Measurements from ENCODE around the gene GNAQ.

- TF ChIP-seq CTCF (optimal IDR thresholded peaks at IDR 0.05 in 1 of 3, IDR thresholded peaks at IDR 0.05 in 1 of 3, conservative IDR thresholded peaks at IDR 0.05 in 1 of 3; ENCODE audit: extremely low read depth in 1 of 3, insufficient read depth in 2 of 3, low read length in 3 of 3) (peak in 2 of 3 experiments; percentile 8 to 30), EZH2 (IDR thresholded peaks at IDR 0.05; ENCODE audit: low read length) (no peak)
Observed at GRCh38 chr9:77841739-77842386, 189.7 kb downstream of the GNAQ start.

Measured in keratinocyte (primary cell).